SK-N-SH (cell line): ENCODE results near the gene ATF3. TPM values are rescaled to one million over a fixed set of nuclear protein-coding genes. Genes with fewer than 3 reads are reported as not detected.

Experiments
- CTCF ChIA-PET: fragments of 300-600, 350-600 bp; formaldehyde crosslinking; extraction: SDS; loops from one replicate; lab custom pipeline; 2021; lab: Yijun Ruan, JAX
- POLR2A ChIA-PET: fragments of 350-600 bp; sonication (Branson Sonifier 250); formaldehyde crosslinking; extraction: SDS; loops from one replicate; lab custom pipeline; 2020; ENCODE audit warnings: antibody characterized with exemption, inconsistent platforms; lab: Yijun Ruan, JAX
- DNase-seq: peaks from one replicate; pipeline ENCODE4 v3.0.0; 2012
- H2AFZ ChIP-seq: fragments of 200-600 bp; sonication (generic); 2 replicates; pipeline ENCODE4 v1.8.1; 2016; ENCODE audit warnings: antibody characterized with exemption, mild to moderate bottlenecking, low read depth
- H3F3A ChIP-seq: fragments of 200-600 bp; sonication (generic); replicated peaks from 2 replicates; pipeline ENCODE3; 2016; ENCODE audit warnings: antibody characterized with exemption, mild to moderate bottlenecking; ENCODE audit not compliant: insufficient read depth
- H3K27ac ChIP-seq, 2 experiments: fragments of 200-500 bp in 1 of 2; fragments of 200-600 bp in 1 of 2; sonication (Bioruptor generic) in 1 of 2; sonication (generic), shearing (Covaris generic) in 1 of 2; 2 replicates each; pipeline versions ENCODE4 v1.5.1 to v1.6.1; 2014 to 2016; ENCODE audit warnings: low read depth in 2 of 2, inconsistent platforms in 1 of 2, low read length in 1 of 2, mild to moderate bottlenecking in 1 of 2, mixed read lengths in 1 of 2
- H3K27me3 ChIP-seq: fragments of 200-600 bp; sonication (generic), shearing (Covaris generic); 2 replicates; pipeline ENCODE4 v1.6.1; 2016; ENCODE audit warnings: mixed run types; ENCODE audit not compliant: insufficient read depth
- H3K36me3 ChIP-seq, 2 experiments: fragments of 200-500 bp in 1 of 2; fragments of 200-600 bp in 1 of 2; sonication (Bioruptor generic) in 1 of 2; sonication (generic) in 1 of 2; replicated peaks in 1 of 2; 2 replicates each; pipeline versions ENCODE3 to v1.5.1; 2014 to 2016; ENCODE audit warnings: low read length in 1 of 2, mild to moderate bottlenecking in 1 of 2; ENCODE audit not compliant: insufficient read depth in 2 of 2, control insufficient read depth in 1 of 2
- H3K4me1 ChIP-seq, 2 experiments: fragments of 200-500 bp in 1 of 2; fragments of 200-600 bp in 1 of 2; sonication (Bioruptor generic) in 1 of 2; sonication (generic), shearing (Covaris generic) in 1 of 2; 2 replicates each; pipeline versions ENCODE4 v1.5.1 to v1.6.1; 2014 to 2016; ENCODE audit warnings: low read depth in 1 of 2, low read length in 1 of 2, mixed run types in 1 of 2; ENCODE audit not compliant: insufficient read depth in 2 of 2, control insufficient read depth in 1 of 2
- H3K4me2 ChIP-seq: fragments of 200-600 bp; sonication (generic), shearing (Covaris generic); 2 replicates; pipeline ENCODE4 v1.6.1; 2017; ENCODE audit warnings: mixed run types
- H3K4me3 ChIP-seq, 2 experiments: fragments of 200-500 bp in 1 of 2; fragments of 200-600 bp in 1 of 2; sonication (Bioruptor generic) in 1 of 2; sonication (generic), shearing (Covaris generic) in 1 of 2; 2 replicates each; pipeline versions ENCODE4 v1.5.1 to v1.8.1; 2014 to 2016; ENCODE audit warnings: low read depth in 2 of 2, inconsistent platforms in 1 of 2, low read length in 1 of 2, mild to moderate bottlenecking in 1 of 2, mixed read lengths in 1 of 2, moderate library complexity in 1 of 2
- H3K79me2 ChIP-seq: fragments of 200-600 bp; sonication (generic); 2 replicates; pipeline ENCODE4 v1.8.1; 2017; ENCODE audit warnings: mild to moderate bottlenecking; ENCODE audit not compliant: insufficient read depth
- H3K9ac ChIP-seq: fragments of 200-600 bp; sonication (generic); 2 replicates; pipeline ENCODE4 v1.6.1; 2017; ENCODE audit warnings: mixed run types
- H3K9me2 ChIP-seq: fragments of 200-600 bp; sonication (generic); 2 replicates; pipeline ENCODE4 v1.6.1; 2017; ENCODE audit warnings: mixed run types
- H3K9me3 ChIP-seq: fragments of 200-600 bp; sonication (generic); 2 replicates; pipeline ENCODE4 v1.6.1; 2017; ENCODE audit warnings: mixed run types, mild to moderate bottlenecking, moderate library complexity
- H4K20me1 ChIP-seq: fragments of 200-600 bp; sonication (generic); 2 replicates; pipeline ENCODE4 v1.6.1; 2017; ENCODE audit warnings: mild to moderate bottlenecking, mixed run types; ENCODE audit not compliant: insufficient read depth
- CTCF ChIP-seq: fragments of 200-600 bp; sonication (generic); IDR thresholded peaks from 2 replicates; pipeline ENCODE4 v1.6.1; 2017; ENCODE audit warnings: antibody characterized with exemption, mild to moderate bottlenecking, moderate library complexity
- EP300 ChIP-seq, 2 experiments: IDR thresholded peaks; 2 replicates each; pipeline versions ENCODE4 v1.4.0 to v1.6.1; 2012; ENCODE audit warnings: borderline replicate concordance in 1 of 2, low read depth in 1 of 2, low read length in 1 of 2
- EZH2phosphoT487 ChIP-seq: fragments of 200-600 bp; sonication (generic); IDR thresholded peaks from 2 replicates; pipeline ENCODE4 v1.6.1; 2017; ENCODE audit warnings: low read depth, mixed run types, mild to moderate bottlenecking, antibody characterized with exemption, moderate library complexity, borderline replicate concordance
- FOXJ3 ChIP-seq: sonication (generic); formaldehyde crosslinking; IDR thresholded peaks from 2 replicates; pipeline ENCODE4 v1.5.1; 2020; ENCODE audit warnings: mild to moderate bottlenecking, missing genetic modification reagents
- FOXM1 ChIP-seq: IDR thresholded peaks from 2 replicates; pipeline ENCODE4 v1.4.0; 2012; ENCODE audit warnings: low read depth, mild to moderate bottlenecking
- GATA2 ChIP-seq: sonication (generic); formaldehyde crosslinking; IDR thresholded peaks from 2 replicates; pipeline ENCODE4 v1.5.0; 2020; ENCODE audit warnings: mild to moderate bottlenecking, missing genetic modification reagents
- MEF2A ChIP-seq: IDR thresholded peaks from 2 replicates; pipeline ENCODE4 v1.4.0; 2012; ENCODE audit warnings: low read depth, borderline replicate concordance
- MXI1 ChIP-seq: IDR thresholded peaks from 2 replicates; pipeline ENCODE4 v1.6.1; 2012; ENCODE audit warnings: mild to moderate bottlenecking, low read depth, low read length, improper control_type of control experiment
- NRF1 ChIP-seq: IDR thresholded peaks from 2 replicates; pipeline ENCODE4 v1.6.1; 2012; ENCODE audit warnings: low read depth, mild to moderate bottlenecking, low read length
- REST ChIP-seq: IDR thresholded peaks from 2 replicates; pipeline ENCODE4 v1.6.1; 2012; ENCODE audit warnings: mild to moderate bottlenecking, low read depth, low read length, moderate library complexity
- USF1 ChIP-seq: IDR thresholded peaks from 2 replicates; pipeline ENCODE4 v1.4.0; 2012; ENCODE audit warnings: low read depth, borderline replicate concordance
- YY1 ChIP-seq: IDR thresholded peaks from 2 replicates; pipeline ENCODE4 v1.4.0; 2012; ENCODE audit warnings: low read depth, mild to moderate bottlenecking
- WGBS: methylation state at CpG from one replicate; pipeline ENCODE4 v1.1.6; 2017; ENCODE audit warnings: low lambda C conversion rate; 5-methylcytosine and 5-hydroxymethylcytosine counted together
- polyA plus RNA-seq, 3 experiments: library from polyadenylated mRNA; depleted of rRNA; stranded (reverse); fragments of >200 nt; gene quantifications; 2 replicates each; pipeline ENCODE4 v1.2.3, GENCODE V29; 2012

ATF3 gene
- polyA plus RNA-seq, 1 of the 3 experiments (the other 2 are of a cell fraction), result 29.7 TPM

DNA sequence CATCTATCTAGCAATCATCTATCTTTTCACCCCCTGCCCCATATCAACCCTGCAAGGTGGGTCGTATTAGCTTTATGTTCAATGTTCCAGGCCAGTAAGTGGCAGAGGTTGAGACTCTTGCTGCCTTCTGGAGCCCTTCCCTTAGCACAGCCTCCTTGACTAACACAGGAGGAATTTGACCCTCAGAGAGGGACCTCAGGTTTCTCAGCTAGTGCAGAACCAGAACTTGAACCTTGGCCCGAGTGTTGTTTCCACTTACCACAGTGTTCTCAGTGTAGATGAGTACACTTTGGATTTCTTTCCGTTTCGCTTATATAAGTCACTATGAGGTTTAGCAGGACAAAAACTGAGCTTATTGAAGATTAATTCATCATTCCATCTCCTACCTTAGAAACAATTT is 11.1 kb upstream of the ATF3 start:
- no peak overlapping the region for H3K4me2 ChIP-seq
- TF ChIP-seq GATA2 (no peak), EZH2phosphoT487 (no peak), CTCF (no peak), MXI1 (no peak)
- peaks cover 6 to 27% of the 10 kb centered on the region in 2 experiments; a peak in 3 of 4 replicates for H3K4me1 ChIP-seq
- H2AFZ ChIP-seq, result no peak overlapping the region
- no peak overlapping the region for H3K27ac ChIP-seq
- H3K4me3 ChIP-seq, result no peak overlapping the region
- CTCF ChIA-PET, result interaction anchor here (0.8 to 2.6 kb wide), 6 partner anchors 10 to 120 kb away, joined by 3 to 13 read pairs (median 4); partner anchors contain the start of gene ATF3
- DNase-seq, result no peak
- no peaks in the 10 kb centered on the region for H4K20me1 ChIP-seq
- H3K36me3 ChIP-seq, result no peaks in the 10 kb centered on the region
- 0 out of 2 replicates have a peak, but pooled peaks cover 4% of the 10 kb centered on the region for H3K27me3 ChIP-seq
- H3K9ac ChIP-seq, result no peak overlapping the region
- no peaks in the 10 kb centered on the region for H3K79me2 ChIP-seq
- POLR2A ChIA-PET, result no interaction called here
- 96% methylated on average over 4 of the region's 4 CpGs for WGBS
- peaks cover 11% of the 10 kb centered on the region for H3F3A ChIP-seq
- H3K9me2 ChIP-seq, result no peaks in the 10 kb centered on the region
- no peaks in the 10 kb centered on the region for H3K9me3 ChIP-seq

GRCh38 chr1:212600071-212600915 is 8.3 kb upstream of the ATF3 start:
- peak; percentile 57 for DNase-seq
- POLR2A ChIA-PET, result interaction anchor here (1.2 kb wide), 1 partner anchor 8 kb away, joined by 5 read pairs; the partner anchor contains the start of gene ATF3
- H4K20me1 ChIP-seq, result no peaks in the 10 kb centered on the region

More at GRCh38 chr1:212600071-212600915, 8.3 kb upstream of the ATF3 start:
- no peak for TF ChIP-seq YY1
- TF ChIP-seq USF1, result no peak
- no peak for TF ChIP-seq FOXM1
- no peak for TF ChIP-seq MEF2A
- 0 out of 4 replicates have a peak, but pooled peaks of 1 of the 2 experiments have one; percentile 17 for TF ChIP-seq EP300 (IDR thresholded peaks at IDR 0.05; ENCODE audit: borderline replicate concordance in 1 of 2, low read depth in 1 of 2, low read length in 1 of 2)
- TF ChIP-seq REST, result no peak
- no peak for TF ChIP-seq NRF1
- no peak for TF ChIP-seq FOXJ3 (CRISPR knock-in tag)
- Histone ChIP-seq H3K9ac (no peak overlapping the region), H3K79me2 (no peaks in the 10 kb centered on the region), H3F3A (peaks cover 11% of the 10 kb centered on the region), H3K9me2 (no peaks in the 10 kb centered on the region), H2AFZ (no peak overlapping the region), H3K27ac (peak overlapping the region in 1 of 2 experiments; percentile 1; a peak in 2 of 4 replicates), H3K9me3 (no peaks in the 10 kb centered on the region), H3K4me3 (no peak overlapping the region), H3K36me3 (no peaks in the 10 kb centered on the region), H3K4me2 (no peak overlapping the region), H3K4me1 (peaks cover 6 to 22% of the 10 kb centered on the region in 2 experiments; a peak in 3 of 4 replicates), H3K27me3 (peaks cover 18% of the 10 kb centered on the region; the same call in 1 of the 2 replicates)
- 37% methylated on average over 11 of the region's 11 CpGs for WGBS
- CTCF ChIA-PET, result interaction anchor here (1.0 to 1.5 kb wide), 2 partner anchors 12 to 123 kb away, joined by 4 to 5 read pairs; no protein-coding TSS in a partner anchor
